GM12891 (cell line): ENCODE results near the gene ZDHHC14.

ENCODE experiments used
- DNase-seq: peaks from one replicate; pipeline ENCODE4 v3.0.0; 2011; ENCODE audit warnings: low spot score; ENCODE audit not compliant: insufficient read length
- FAIRE-seq: peaks from 2 replicates; lab custom pipeline; 2011; peaks lifted over from hg19 to GRCh38; lab: Jason Lieb, UNC
- PAX5 ChIP-seq: IDR thresholded peaks from 2 replicates; pipeline ENCODE4 v1.6.1; 2011; ENCODE audit warnings: low read length, moderate library complexity, mild to moderate bottlenecking; ENCODE audit not compliant: insufficient read depth, severe bottlenecking
- POLR2A ChIP-seq: IDR thresholded peaks from 2 replicates; pipeline ENCODE4 v1.6.1; 2011; ENCODE audit warnings: low read depth, low read length, control low read depth
- POLR2AphosphoS5 ChIP-seq: IDR thresholded peaks from 2 replicates; pipeline ENCODE4 v1.6.1; 2011; ENCODE audit warnings: low read depth, low read length, control low read depth
- POU2F2 ChIP-seq: IDR thresholded peaks from 2 replicates; pipeline ENCODE4 v1.6.1; 2011; ENCODE audit warnings: low read depth, mild to moderate bottlenecking, control low read depth, low read length, moderate library complexity
- SPI1 ChIP-seq: IDR thresholded peaks from 2 replicates; pipeline ENCODE4 v1.6.1; 2011; ENCODE audit warnings: low read depth, low read length, control low read depth
- TAF1 ChIP-seq: IDR thresholded peaks from 2 replicates; pipeline ENCODE4 v1.6.1; 2011; ENCODE audit warnings: low read depth, low read length, control low read depth

Gene ZDHHC14

GRCh38 chr6:157672726-157673412 lies 291.9 kb downstream of the ZDHHC14 start:
- TF ChIP-seq SPI1 (no peak), PAX5 (no peak), POLR2A (no peak), POU2F2 (no peak), TAF1 (no peak), POLR2AphosphoS5 (no peak)
- no peak for FAIRE-seq
- no peak for DNase-seq

- no peak for FAIRE-seq
These were observed 292.6 kb downstream of the ZDHHC14 start for GRCh38 chr6:157673596-157673995.

GRCh38 chr6:157674061-157674460 lies 293.1 kb downstream of the ZDHHC14 start:
- no peak for FAIRE-seq
- DNase-seq: no peak
- TF ChIP-seq PAX5: no peak
- no peak for TF ChIP-seq SPI1
- TF ChIP-seq TAF1: no peak
- TF ChIP-seq POU2F2: no peak
- TF ChIP-seq POLR2A: no peak
- no peak for TF ChIP-seq POLR2AphosphoS5

More at GRCh38 chr6:157673596-157673995, 292.6 kb downstream of the ZDHHC14 start:
- DNase-seq: no peak
- no peak for TF ChIP-seq POLR2AphosphoS5
- TF ChIP-seq PAX5: no peak
- no peak for TF ChIP-seq TAF1
- no peak for TF ChIP-seq POLR2A
- no peak for TF ChIP-seq SPI1
- TF ChIP-seq POU2F2: no peak

GRCh38 chr6:157675831-157676230 lies 294.8 kb downstream of the ZDHHC14 start:
- TF ChIP-seq POLR2A: no peak
- no peak for TF ChIP-seq SPI1
- TF ChIP-seq TAF1: no peak
- TF ChIP-seq PAX5: no peak
- TF ChIP-seq POLR2AphosphoS5: no peak
- TF ChIP-seq POU2F2: no peak

GRCh38 chr6:157676241-157676640 lies 295.3 kb downstream of the ZDHHC14 start:
- no peak for FAIRE-seq
- DNase-seq: no peak
- TF ChIP-seq POLR2A (no peak), POLR2AphosphoS5 (no peak), TAF1 (no peak), SPI1 (no peak), PAX5 (no peak), POU2F2 (no peak)

More at GRCh38 chr6:157675831-157676230, 294.8 kb downstream of the ZDHHC14 start:
- FAIRE-seq (no peak), DNase-seq (no peak)

GRCh38 chr6:157677235-157677634 lies 296.2 kb downstream of the ZDHHC14 start:
- FAIRE-seq: no peak
- DNase-seq: no peak
- no peak for TF ChIP-seq TAF1
- TF ChIP-seq PAX5: no peak
- TF ChIP-seq POU2F2: no peak
- no peak for TF ChIP-seq SPI1
- TF ChIP-seq POLR2AphosphoS5: no peak

GRCh38 chr6:157679605-157680580 lies 298.9 kb downstream of the ZDHHC14 start:
- TF ChIP-seq SPI1 (no peak), POLR2AphosphoS5 (no peak), POU2F2 (no peak), PAX5 (no peak), POLR2A (no peak), TAF1 (no peak)
- FAIRE-seq (no peak), DNase-seq (no peak)

- no peak for FAIRE-seq
- no peak for DNase-seq
- TF ChIP-seq TAF1: no peak
- TF ChIP-seq PAX5: no peak
- no peak for TF ChIP-seq SPI1
- TF ChIP-seq POU2F2: no peak
- TF ChIP-seq POLR2AphosphoS5: no peak
- TF ChIP-seq POLR2A: no peak
These were observed 300.2 kb downstream of the ZDHHC14 start for GRCh38 chr6:157681041-157681650.

GRCh38 chr6:157682856-157683481 lies 302.0 kb downstream of the ZDHHC14 start:
- FAIRE-seq: no peak
- no peak for DNase-seq

More at GRCh38 chr6:157682856-157683481, 302.0 kb downstream of the ZDHHC14 start:
- TF ChIP-seq POLR2AphosphoS5 (no peak), POLR2A (no peak), PAX5 (no peak), SPI1 (no peak), POU2F2 (no peak), TAF1 (no peak)
